Measurements from ENCODE around the gene PGRMC1. TPM values are rescaled to one million over a fixed set of nuclear protein-coding genes. Genes with fewer than 3 reads are reported as not detected.

PGRMC1 gene
- total RNA-seq, 1 experiment from 2014 or later: 247 TPM

GRCh38 chrX:119222932-119223331, 13.2 kb upstream of the PGRMC1 start:
- Histone ChIP-seq H3K27me3 (ENCODE audit: control insufficient read depth, insufficient read depth, low read length) (no peaks in the 10 kb centered on the region), H3K36me3 (replicated peaks; ENCODE audit: control insufficient read depth, insufficient read depth, low read length) (no peaks in the 10 kb centered on the region), H3K4me3 (ENCODE audit: insufficient read depth, low read depth, low read length) (no peak overlapping the region)
- DNase-seq: peak; percentile 23

- Histone ChIP-seq H3K4me3 (ENCODE audit: insufficient read depth, low read depth, low read length) (no peak overlapping the region), H3K36me3 (replicated peaks; ENCODE audit: control insufficient read depth, insufficient read depth, low read length) (no peaks in the 10 kb centered on the region), H3K27me3 (ENCODE audit: control insufficient read depth, insufficient read depth, low read length) (no peaks in the 10 kb centered on the region)
- DNase-seq: no peak
These were observed 12.3 kb upstream of the PGRMC1 start for GRCh38 chrX:119223783-119224182.

DNA sequence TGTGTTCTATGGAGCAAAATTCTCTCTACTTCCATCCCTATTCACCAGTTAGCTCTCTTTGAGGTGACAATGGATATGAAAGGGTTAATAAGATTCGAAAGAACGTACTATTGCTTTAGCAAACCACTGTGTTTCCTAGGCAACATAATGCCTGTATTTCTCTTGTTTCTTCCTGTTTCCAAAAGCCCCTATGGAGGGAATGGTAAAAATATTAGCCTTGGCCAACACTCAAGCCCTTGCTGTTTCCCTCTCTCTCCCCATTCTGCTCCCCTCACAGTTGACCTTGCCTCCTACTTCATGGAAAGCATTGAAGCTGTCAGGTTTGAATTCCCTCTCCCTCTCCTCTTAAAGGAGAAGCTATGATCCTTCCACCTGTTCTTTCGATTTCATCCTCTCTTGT, 9.6 kb upstream of the PGRMC1 start:
- H3K4me3 ChIP-seq (ENCODE audit: insufficient read depth, low read depth, low read length): no peak overlapping the region
- no peak for DNase-seq
- no peaks in the 10 kb centered on the region for H3K27me3 ChIP-seq (ENCODE audit: control insufficient read depth, insufficient read depth, low read length)
- no peaks in the 10 kb centered on the region for H3K36me3 ChIP-seq (replicated peaks; ENCODE audit: control insufficient read depth, insufficient read depth, low read length)

DNA sequence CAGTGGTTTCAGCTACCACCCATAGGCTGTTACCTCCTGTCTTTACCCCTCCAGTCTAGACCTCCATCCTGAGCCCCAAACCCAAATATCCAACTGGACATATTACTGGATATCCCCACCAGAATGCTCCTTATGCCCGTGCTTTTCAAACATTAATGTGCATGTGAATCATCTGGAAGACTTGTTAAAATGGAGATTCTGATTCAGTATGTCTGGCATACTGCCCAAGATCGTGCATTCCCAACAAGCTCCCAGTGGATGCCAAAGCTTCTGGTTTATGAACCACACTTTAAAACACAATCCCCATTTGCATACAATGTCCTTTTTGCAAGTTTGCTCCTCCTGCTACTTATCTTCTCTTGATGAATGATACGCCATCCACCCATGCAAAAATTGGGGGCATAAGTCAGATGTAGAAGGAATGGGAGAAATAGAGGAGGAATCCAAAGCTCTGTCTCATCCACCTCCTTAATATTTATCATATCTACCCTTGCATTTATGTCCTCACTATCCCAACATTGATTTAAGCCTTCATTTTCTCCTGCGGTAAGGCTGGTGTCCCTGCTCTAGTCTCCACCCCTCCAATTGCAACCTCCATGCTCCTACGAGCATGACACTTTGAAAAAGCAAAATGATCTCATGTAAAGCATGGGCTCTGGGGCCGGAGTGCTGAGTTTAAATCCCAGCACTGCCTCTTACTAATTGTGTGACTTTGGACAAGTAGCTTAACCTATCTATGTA, 7.4 kb upstream of the PGRMC1 start:
- H3K27me3 ChIP-seq (ENCODE audit: control insufficient read depth, insufficient read depth, low read length): no peaks in the 10 kb centered on the region
- DNase-seq: no peak
- no peaks in the 10 kb centered on the region for H3K36me3 ChIP-seq (replicated peaks; ENCODE audit: control insufficient read depth, insufficient read depth, low read length)
- H3K4me3 ChIP-seq (ENCODE audit: insufficient read depth, low read depth, low read length): no peak overlapping the region

DNA sequence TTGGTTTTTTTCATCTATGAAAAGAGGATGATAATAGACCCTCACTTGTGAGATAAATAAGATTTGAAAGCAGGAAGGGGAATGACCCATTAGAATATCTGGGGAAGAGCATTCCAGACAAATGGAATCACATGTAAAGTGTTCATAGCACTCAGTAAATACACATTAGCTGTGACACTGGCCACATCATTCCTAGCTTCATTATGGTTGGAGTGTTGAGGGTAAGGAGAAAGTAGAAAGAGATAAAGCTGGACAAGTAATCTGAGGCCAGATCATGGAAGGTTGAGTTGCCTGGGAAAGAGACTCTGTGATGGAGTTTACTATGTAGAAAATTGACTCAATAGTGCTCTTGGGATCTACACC, 6.9 kb upstream of the PGRMC1 start:
- Histone ChIP-seq H3K36me3 (replicated peaks; ENCODE audit: control insufficient read depth, insufficient read depth, low read length) (no peaks in the 10 kb centered on the region), H3K4me3 (ENCODE audit: insufficient read depth, low read depth, low read length) (no peak overlapping the region), H3K27me3 (ENCODE audit: control insufficient read depth, insufficient read depth, low read length) (no peaks in the 10 kb centered on the region)
- DNase-seq: no peak

- no peak for DNase-seq
- Histone ChIP-seq H3K4me3 (ENCODE audit: insufficient read depth, low read depth, low read length) (no peak overlapping the region), H3K27me3 (ENCODE audit: control insufficient read depth, insufficient read depth, low read length) (no peaks in the 10 kb centered on the region), H3K36me3 (replicated peaks; ENCODE audit: control insufficient read depth, insufficient read depth, low read length) (no peaks in the 10 kb centered on the region)
These were observed 5.2 kb upstream of the PGRMC1 start for GRCh38 chrX:119230850-119231249.

DNA sequence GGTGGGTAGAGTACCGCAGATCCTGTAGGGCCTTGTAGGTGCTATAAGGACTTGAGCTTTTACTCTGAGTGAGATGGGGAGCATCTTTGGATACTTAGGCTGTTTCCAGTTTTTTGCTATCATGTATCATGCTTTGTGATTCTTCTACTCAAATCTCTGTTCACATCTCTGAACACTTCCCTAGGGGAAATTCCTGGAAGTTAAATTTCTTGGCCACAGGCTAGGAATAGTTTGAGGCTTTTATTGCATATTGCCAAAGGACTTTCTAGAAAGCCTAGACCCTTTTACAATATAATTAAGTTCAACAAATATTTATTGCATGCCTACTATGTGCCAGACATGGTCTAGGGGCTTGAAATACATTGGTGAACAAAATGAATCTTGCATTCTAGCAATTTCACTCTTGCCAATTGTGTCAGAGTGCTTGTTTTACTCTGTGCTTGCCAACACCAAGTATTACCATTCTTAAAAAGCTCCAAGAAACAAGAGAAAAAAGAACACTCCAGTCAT, 4.1 kb upstream of the PGRMC1 start:
- Histone ChIP-seq H3K4me3 (ENCODE audit: insufficient read depth, low read depth, low read length) (no peak overlapping the region), H3K36me3 (replicated peaks; ENCODE audit: control insufficient read depth, insufficient read depth, low read length) (no peaks in the 10 kb centered on the region), H3K27me3 (ENCODE audit: control insufficient read depth, insufficient read depth, low read length) (no peaks in the 10 kb centered on the region)
- no peak for DNase-seq

GRCh38 chrX:119235051-119235511, 1.0 kb upstream of the PGRMC1 start:
- peak; percentile 40 for DNase-seq
- H3K36me3 ChIP-seq (replicated peaks; ENCODE audit: control insufficient read depth, insufficient read depth, low read length): no peaks in the 10 kb centered on the region
- H3K4me3 ChIP-seq (ENCODE audit: insufficient read depth, low read depth, low read length): peak overlapping the region; percentile 35
- no peaks in the 10 kb centered on the region for H3K27me3 ChIP-seq (ENCODE audit: control insufficient read depth, insufficient read depth, low read length)

DNA sequence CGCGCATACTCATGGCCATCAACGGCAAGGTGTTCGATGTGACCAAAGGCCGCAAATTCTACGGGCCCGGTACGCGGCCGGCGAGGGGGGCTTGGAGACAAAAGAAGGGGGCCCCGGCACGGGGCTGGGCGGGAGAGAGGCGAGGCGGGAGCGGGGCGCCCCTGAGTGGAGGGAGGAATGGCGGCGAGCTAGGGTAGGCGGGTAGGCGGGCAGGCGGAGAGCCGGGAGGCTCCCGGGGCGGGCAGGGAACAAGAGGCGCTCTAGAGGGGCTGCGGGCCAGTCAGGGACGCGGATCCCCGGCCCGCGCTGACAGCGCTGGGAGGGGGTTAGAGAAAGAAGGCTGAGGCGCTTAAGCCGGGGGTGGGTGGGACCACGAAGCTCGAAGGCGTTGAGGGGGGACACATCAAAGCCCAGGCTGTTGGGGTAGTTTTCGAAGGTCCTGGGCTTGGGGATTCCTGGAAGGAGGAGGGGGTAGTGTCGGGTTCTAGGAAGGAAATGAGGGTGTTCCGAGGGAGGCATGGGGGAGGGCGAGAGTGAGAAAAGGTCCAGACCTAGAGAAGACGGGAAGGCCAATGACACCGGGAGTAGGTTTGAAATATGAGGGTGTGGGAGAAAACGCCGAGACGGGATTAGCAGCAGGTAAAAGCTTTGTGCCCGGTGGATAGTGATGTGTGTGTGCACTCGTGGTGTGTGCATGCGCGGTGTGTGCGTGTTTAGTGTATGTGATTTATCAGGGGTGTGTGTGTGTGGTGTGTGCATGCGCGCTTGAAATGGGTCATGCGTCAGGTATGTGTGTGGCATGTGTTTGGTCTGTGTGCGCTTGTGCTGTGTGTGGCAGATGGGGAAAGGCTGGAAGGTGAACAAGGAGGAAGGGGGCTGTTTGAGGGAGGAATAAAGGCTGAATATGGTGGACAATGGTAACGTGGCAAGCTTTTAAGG, 807 bp downstream of the PGRMC1 start:
- Histone ChIP-seq H3K36me3 (replicated peaks; ENCODE audit: control insufficient read depth, insufficient read depth, low read length) (peaks cover 3% of the 10 kb centered on the region), H3K4me3 (ENCODE audit: insufficient read depth, low read depth, low read length) (peak overlapping the region; percentile 82), H3K27me3 (ENCODE audit: control insufficient read depth, insufficient read depth, low read length) (no peaks in the 10 kb centered on the region)
- peak; percentile 46 for DNase-seq

DNA sequence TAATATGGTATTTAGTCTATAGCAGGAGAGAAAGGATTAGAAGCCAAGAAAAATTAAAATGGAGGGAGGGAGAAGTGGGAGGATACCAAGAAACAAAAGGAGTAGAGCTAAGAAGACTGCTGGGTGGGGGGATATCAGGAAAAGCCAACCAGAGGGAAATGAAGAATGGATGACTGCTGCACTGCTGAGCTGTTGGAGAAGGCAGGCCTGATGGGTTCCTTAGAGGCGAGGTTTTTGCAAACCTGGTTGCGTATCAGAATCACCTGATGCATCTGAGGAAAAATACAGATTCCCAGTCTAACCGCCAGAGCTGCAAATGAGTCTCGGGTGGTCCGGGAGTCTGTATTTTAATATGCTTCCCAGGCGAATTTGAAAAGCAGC, 1.5 kb downstream of the PGRMC1 start:
- H3K4me3 ChIP-seq (ENCODE audit: insufficient read depth, low read depth, low read length): peak overlapping the region; percentile 82
- DNase-seq: no peak
- no peaks in the 10 kb centered on the region for H3K27me3 ChIP-seq (ENCODE audit: control insufficient read depth, insufficient read depth, low read length)
- H3K36me3 ChIP-seq (replicated peaks; ENCODE audit: control insufficient read depth, insufficient read depth, low read length): peaks cover 5% of the 10 kb centered on the region

- no peaks in the 10 kb centered on the region for H3K27me3 ChIP-seq (ENCODE audit: control insufficient read depth, insufficient read depth, low read length)
- H3K36me3 ChIP-seq (replicated peaks; ENCODE audit: control insufficient read depth, insufficient read depth, low read length): peaks cover 8% of the 10 kb centered on the region
- DNase-seq: no peak
- no peak overlapping the region for H3K4me3 ChIP-seq (ENCODE audit: insufficient read depth, low read depth, low read length)
These were observed 2.5 kb downstream of the PGRMC1 start for GRCh38 chrX:119238557-119238956.

DNA sequence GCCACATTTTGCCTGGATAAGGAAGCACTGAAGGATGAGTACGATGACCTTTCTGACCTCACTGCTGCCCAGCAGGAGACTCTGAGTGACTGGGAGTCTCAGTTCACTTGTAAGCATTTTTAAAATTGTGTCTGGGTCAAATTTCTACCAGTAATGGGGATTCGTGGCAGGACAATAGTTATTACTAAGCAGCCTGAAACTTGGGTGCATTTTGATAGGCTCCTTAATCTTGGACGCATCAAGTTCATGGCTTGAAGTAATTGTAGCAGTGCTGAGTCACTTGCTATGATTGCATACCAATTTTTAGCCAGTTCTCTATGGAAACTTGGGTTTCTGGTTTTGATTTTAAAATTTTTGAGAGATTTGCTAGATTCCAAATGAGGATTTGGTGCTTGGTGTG, 4.3 kb downstream of the PGRMC1 start:
- DNase-seq: no peak
- peaks cover 9% of the 10 kb centered on the region for H3K36me3 ChIP-seq (replicated peaks; ENCODE audit: control insufficient read depth, insufficient read depth, low read length)

DNA sequence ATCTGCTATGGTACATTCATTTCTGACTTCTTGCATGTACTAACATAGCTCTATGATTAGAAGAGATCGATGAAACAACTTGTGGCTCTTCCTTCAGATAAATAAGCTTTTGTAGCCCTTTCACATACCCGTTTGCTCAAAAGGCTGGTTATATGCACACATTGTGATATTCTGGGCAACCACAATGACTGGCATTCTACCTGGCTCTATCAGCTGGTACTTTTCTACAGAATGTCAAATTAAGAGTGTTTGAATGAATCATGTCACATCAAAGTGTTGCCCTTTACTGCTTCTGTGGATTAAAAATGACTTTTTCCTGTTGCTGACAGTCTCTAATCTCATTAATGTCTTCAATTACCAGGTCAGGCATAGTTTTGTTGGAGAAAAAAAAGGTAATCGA, 11.6 kb downstream of the PGRMC1 start:
- Histone ChIP-seq H3K4me3 (ENCODE audit: insufficient read depth, low read depth, low read length) (no peak overlapping the region), H3K36me3 (replicated peaks; ENCODE audit: control insufficient read depth, insufficient read depth, low read length) (peaks cover 6% of the 10 kb centered on the region), H3K27me3 (ENCODE audit: control insufficient read depth, insufficient read depth, low read length) (no peaks in the 10 kb centered on the region)
- DNase-seq: no peak

More for the DNA sequence above, 4.3 kb downstream of the PGRMC1 start:
- H3K27me3 ChIP-seq (ENCODE audit: control insufficient read depth, insufficient read depth, low read length): no peaks in the 10 kb centered on the region
- H3K4me3 ChIP-seq (ENCODE audit: insufficient read depth, low read depth, low read length): no peak overlapping the region

DNA sequence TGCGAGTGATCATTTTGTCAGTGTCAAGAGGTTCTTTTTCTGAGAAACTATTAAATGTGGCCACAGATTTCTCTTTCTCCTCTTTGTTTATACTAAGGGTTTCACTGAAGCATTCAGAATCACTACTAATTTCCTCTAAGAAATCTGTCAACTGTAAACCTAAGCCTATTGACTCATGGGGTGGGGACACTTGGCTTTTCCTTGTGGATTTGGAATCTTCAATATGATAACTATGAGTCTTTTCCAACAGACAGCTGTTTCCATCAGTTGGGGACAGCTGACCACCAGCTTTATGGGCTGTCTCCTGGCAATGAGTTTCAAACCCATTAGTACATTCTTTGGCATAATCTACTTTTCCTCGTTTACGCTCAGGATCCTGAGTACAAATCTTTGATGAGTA, 13.8 kb downstream of the PGRMC1 start:
- Histone ChIP-seq H3K27me3 (ENCODE audit: control insufficient read depth, insufficient read depth, low read length) (no peaks in the 10 kb centered on the region), H3K36me3 (replicated peaks; ENCODE audit: control insufficient read depth, insufficient read depth, low read length) (0 out of 2 replicates have a peak, but pooled peaks cover 2% of the 10 kb centered on the region), H3K4me3 (ENCODE audit: insufficient read depth, low read depth, low read length) (no peak overlapping the region)
- no peak for DNase-seq

DNA sequence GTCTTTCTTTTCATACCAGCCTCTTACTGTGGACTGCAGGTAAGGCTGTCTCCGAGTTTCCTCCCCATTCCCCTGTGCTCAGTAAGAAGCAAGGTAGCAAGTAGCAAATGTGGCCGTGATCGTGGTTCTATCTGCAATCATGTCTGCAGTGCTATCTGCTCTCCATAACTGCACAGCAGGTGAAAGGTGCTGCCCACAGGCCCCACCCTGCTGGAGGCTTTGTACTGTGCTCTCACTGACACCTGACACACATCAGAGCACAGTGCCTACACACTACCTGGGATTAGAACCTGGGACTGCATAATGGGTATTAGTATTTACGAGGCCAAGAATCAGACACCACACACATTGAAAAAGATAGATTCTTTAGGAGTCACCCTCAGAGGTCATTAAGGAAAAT, 15.3 kb downstream of the PGRMC1 start:
- Histone ChIP-seq H3K36me3 (replicated peaks; ENCODE audit: control insufficient read depth, insufficient read depth, low read length) (no peaks in the 10 kb centered on the region), H3K27me3 (ENCODE audit: control insufficient read depth, insufficient read depth, low read length) (no peaks in the 10 kb centered on the region), H3K4me3 (ENCODE audit: insufficient read depth, low read depth, low read length) (no peak overlapping the region)
- DNase-seq: no peak
